Right atrium auricular region (tissue), 2 donors: ENCODE results near the gene SPTBN4. TPM values are rescaled to one million over a fixed set of nuclear protein-coding genes. Genes with fewer than 3 reads are reported as not detected.

Experiments
- DNase-seq: peaks from one replicate; pipeline ENCODE4 v3.0.0-alpha.2; 2019; ENCODE audit warnings: low spot score
- H3K27ac ChIP-seq, 2 donors: fragments of 200-600 bp; sonication (generic); 1 replicate in 1 of 2; 2 replicates in 1 of 2; pipeline ENCODE4 v1.5.1; 2016 to 2019
- H3K27me3 ChIP-seq, 2 donors: fragments of 200-600 bp; sonication (generic); one replicate each; pipeline versions ENCODE4 v1.5.1 to v1.6.0; 2017 to 2019
- H3K36me3 ChIP-seq: fragments of 200-600 bp; sonication (generic); one replicate; pipeline ENCODE4 v1.5.1; 2016
- H3K4me1 ChIP-seq, 2 donors: fragments of 200-600 bp; sonication (generic); one replicate each; pipeline versions ENCODE4 v1.5.1 to v1.6.0; 2017 to 2019
- H3K4me3 ChIP-seq, 2 donors: fragments of 200-600 bp; sonication (generic); 1 replicate in 1 of 2; 2 replicates in 1 of 2; pipeline ENCODE4 v1.5.1; 2017 to 2019; ENCODE audit warnings: mild to moderate bottlenecking in 1 of 2, moderate library complexity in 1 of 2
- H3K9me3 ChIP-seq, 2 donors: fragments of 200-600 bp; sonication (generic); one replicate each; pipeline ENCODE4 v1.5.1; 2019
- total RNA-seq, 2 donors: library from RNA; depleted of rRNA; stranded (reverse); fragments of >200 nt; gene quantifications; one replicate each; pipeline ENCODE4 v1.1.0, GENCODE V29; 2016
- TF ChIP-seq, protein P1 (sequence below), 2 donors: fragments of 200-600 bp; sonication (generic); IDR thresholded peaks; one replicate each; pipeline ENCODE4 v1.5.1; 2019; ENCODE audit warnings: antibody characterized with exemption in 2 of 2

Gene SPTBN4
- total RNA-seq, 2 donors from 2014 or later = 5.2 to 5.5 TPM

DNA sequence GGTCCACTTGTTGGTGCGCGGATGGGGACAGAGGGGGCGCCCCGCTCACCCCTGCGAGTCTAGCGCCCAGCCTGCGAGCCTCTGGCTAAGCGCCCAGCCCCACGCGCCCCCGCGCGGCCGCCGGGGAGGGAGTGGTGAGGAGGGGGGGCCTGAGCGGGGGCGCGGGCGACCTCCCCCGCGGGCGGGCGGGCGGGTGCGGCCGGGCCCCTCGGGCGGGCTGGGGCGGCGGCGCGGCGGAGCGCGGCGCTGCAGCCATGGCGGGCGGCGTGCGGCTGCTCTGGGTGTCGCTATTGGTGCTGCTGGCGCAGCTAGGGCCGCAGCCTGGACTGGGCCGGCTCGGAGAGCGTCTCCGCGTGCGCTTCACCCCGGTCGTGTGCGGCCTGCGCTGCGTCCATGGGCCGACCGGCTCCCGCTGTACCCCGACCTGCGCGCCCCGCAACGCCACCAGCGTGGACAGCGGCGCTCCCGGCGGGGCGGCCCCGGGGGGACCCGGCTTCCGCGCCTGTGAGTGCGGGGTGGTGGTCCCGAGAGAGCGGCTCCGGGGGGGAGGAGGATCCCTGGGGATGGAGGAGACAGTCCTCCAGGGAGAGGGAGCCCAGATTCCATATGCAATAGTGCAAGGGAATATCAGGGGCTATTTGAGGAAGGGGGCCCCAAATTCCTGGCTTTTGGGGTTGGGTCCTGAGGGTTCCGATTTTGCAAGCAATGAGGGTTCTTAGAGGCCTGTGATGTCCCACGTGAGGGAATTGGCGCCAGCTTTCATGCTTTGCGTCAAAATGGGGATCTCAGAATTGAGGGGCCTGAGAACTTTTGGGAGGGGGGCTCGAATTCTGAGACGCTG lies 134.6 kb downstream of the SPTBN4 start, which contains the start of gene LTBP4:
TSS of gene LTBP4 (plus strand) at position 236 of the 841 bp plus-strand sequence. CDS start at position 255, 19 bp downstream.
- DNase-seq = no peak
- Histone ChIP-seq H3K4me1 (peaks cover 0 to 95% of the 10 kb centered on the region in 2 donors), H3K27me3 (peaks cover 5% of the 10 kb centered on the region in 2 donors), H3K9me3 (no peaks in the 10 kb centered on the region), H3K27ac (peak within 1 kb of the TSS; percentile 83 to 86), H3K4me3 (peak within 1 kb of the TSS; percentile 57 to 64), H3K36me3 (no peaks in the 10 kb centered on the region)
- TF ChIP-seq, protein P1, sequence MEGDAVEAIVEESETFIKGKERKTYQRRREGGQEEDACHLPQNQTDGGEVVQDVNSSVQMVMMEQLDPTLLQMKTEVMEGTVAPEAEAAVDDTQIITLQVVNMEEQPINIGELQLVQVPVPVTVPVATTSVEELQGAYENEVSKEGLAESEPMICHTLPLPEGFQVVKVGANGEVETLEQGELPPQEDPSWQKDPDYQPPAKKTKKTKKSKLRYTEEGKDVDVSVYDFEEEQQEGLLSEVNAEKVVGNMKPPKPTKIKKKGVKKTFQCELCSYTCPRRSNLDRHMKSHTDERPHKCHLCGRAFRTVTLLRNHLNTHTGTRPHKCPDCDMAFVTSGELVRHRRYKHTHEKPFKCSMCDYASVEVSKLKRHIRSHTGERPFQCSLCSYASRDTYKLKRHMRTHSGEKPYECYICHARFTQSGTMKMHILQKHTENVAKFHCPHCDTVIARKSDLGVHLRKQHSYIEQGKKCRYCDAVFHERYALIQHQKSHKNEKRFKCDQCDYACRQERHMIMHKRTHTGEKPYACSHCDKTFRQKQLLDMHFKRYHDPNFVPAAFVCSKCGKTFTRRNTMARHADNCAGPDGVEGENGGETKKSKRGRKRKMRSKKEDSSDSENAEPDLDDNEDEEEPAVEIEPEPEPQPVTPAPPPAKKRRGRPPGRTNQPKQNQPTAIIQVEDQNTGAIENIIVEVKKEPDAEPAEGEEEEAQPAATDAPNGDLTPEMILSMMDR (IDR thresholded peaks at IDR 0.05) = peak in 1 of 2 donors; percentile 23

- H3K9me3 ChIP-seq = no peaks in the 10 kb centered on the region
- H3K27ac ChIP-seq = peak overlapping the region; percentile 83 to 86
- H3K4me3 ChIP-seq = peak overlapping the region in 1 of 2 donors; percentile 64
- H3K36me3 ChIP-seq = no peaks in the 10 kb centered on the region
- DNase-seq = no peak
- peaks cover 0 to 85% of the 10 kb centered on the region in 2 donors for H3K4me1 ChIP-seq
- TF ChIP-seq, protein P1 (IDR thresholded peaks at IDR 0.05) = no peak
- peaks cover 2 to 5% of the 10 kb centered on the region in 2 donors for H3K27me3 ChIP-seq
Observed at GRCh38 chr19:40603071-40603388, 136.2 kb downstream of the SPTBN4 start.

GRCh38 chr19:40603389-40604170 lies 136.8 kb downstream of the SPTBN4 start:
- Histone ChIP-seq H3K4me1 (peaks cover 0 to 81% of the 10 kb centered on the region in 2 donors), H3K36me3 (no peaks in the 10 kb centered on the region), H3K9me3 (no peaks in the 10 kb centered on the region), H3K27me3 (peaks cover 0 to 5% of the 10 kb centered on the region in 2 donors), H3K4me3 (peak overlapping the region; percentile 38 to 64), H3K27ac (peak overlapping the region; percentile 83 to 86)
- TF ChIP-seq, protein P1 (IDR thresholded peaks at IDR 0.05) = no peak
- DNase-seq = peak; percentile 98

DNA sequence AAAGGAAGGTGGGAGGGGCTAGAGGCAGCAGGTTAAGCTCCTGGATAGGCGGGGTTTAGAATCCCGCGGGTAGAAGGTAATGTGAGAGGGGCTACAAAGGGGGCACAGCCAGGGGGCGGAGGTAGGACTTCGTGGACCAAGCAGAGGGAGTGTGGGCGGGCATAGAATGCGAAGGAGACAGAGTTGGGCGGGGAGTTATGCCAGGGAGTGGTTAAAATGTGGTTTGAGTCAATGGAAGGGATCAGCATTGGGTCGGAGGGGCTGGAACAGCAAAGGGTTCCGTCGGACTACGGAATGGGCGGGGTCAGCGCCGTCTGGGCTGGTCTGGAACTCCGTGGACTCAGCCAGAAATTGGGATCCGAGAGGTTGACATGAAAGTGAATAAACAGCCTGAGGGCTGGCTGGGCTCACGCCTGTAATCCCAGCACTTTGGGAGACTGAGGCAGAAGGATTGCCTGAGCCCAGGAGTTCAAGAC lies 137.4 kb downstream of the SPTBN4 start:
- DNase-seq = no peak
- Histone ChIP-seq H3K27me3 (peaks cover 0 to 5% of the 10 kb centered on the region in 2 donors), H3K4me1 (peaks cover 0 to 77% of the 10 kb centered on the region in 2 donors), H3K4me3 (peak overlapping the region; percentile 38 to 64), H3K36me3 (no peaks in the 10 kb centered on the region), H3K9me3 (no peaks in the 10 kb centered on the region), H3K27ac (peak overlapping the region; percentile 83 to 86)
- TF ChIP-seq, protein P1 (IDR thresholded peaks at IDR 0.05) = no peak

GRCh38 chr19:40604647-40605215 lies 137.9 kb downstream of the SPTBN4 start:
- H3K27me3 ChIP-seq = peaks cover 0 to 4% of the 10 kb centered on the region in 2 donors
- H3K4me1 ChIP-seq = peaks cover 0 to 77% of the 10 kb centered on the region in 2 donors
- H3K4me3 ChIP-seq = peak overlapping the region; percentile 14 to 50
- DNase-seq = no peak
- H3K27ac ChIP-seq = peak overlapping the region; percentile 66 to 86
- no peaks in the 10 kb centered on the region for H3K9me3 ChIP-seq
- no peaks in the 10 kb centered on the region for H3K36me3 ChIP-seq
- TF ChIP-seq, protein P1 (IDR thresholded peaks at IDR 0.05) = no peak
